Tibial nerve (tissue), 4 donors: ENCODE results near the gene CFAP45. TPM values are rescaled to one million over a fixed set of nuclear protein-coding genes. Genes with fewer than 3 reads are reported as not detected.

ENCODE experiments used
- DNase-seq, 2 donors: peaks; one replicate each; pipeline ENCODE4 v3.0.0-alpha.2; 2019; ENCODE audit warnings: low spot score in 2 of 2
- H3K27ac ChIP-seq, 4 donors: fragments of 200-600 bp; sonication (generic) in 3 of 4; one replicate each; pipeline ENCODE4 v1.5.1; 2017 to 2019; ENCODE audit warnings: mild to moderate bottlenecking in 1 of 4
- H3K27me3 ChIP-seq, 2 donors: fragments of 200-600 bp; sonication (generic) in 1 of 2; one replicate each; pipeline versions ENCODE4 v1.5.1 to v1.6.0; 2017 to 2019
- H3K36me3 ChIP-seq, 3 donors: fragments of 200-600 bp; sonication (generic); one replicate each; pipeline ENCODE4 v1.5.1; 2018 to 2019
- H3K4me1 ChIP-seq, 4 donors: fragments of 200-600 bp; sonication (generic) in 3 of 4; one replicate each; pipeline ENCODE4 v1.5.1; 2017 to 2019
- H3K4me3 ChIP-seq, 4 donors: fragments of 200-600 bp; sonication (generic) in 3 of 4; one replicate each; pipeline ENCODE4 v1.5.1; 2017 to 2019; ENCODE audit warnings: mild to moderate bottlenecking in 1 of 4, moderate library complexity in 1 of 4
- H3K9me3 ChIP-seq, 4 donors: fragments of 200-600 bp; sonication (generic) in 3 of 4; one replicate each; pipeline ENCODE4 v1.5.1; 2017 to 2019
- EP300 ChIP-seq, 2 donors: sonication (generic); formaldehyde crosslinking; IDR thresholded peaks; one replicate each; pipeline ENCODE4 v1.6.1; 2017; ENCODE audit warnings: antibody characterized with exemption in 2 of 2, mild to moderate bottlenecking in 1 of 2
- POLR2A ChIP-seq, 2 donors: fragments of 450-650 bp; IDR thresholded peaks; one replicate each; pipeline ENCODE4 v1.6.1; 2017; ENCODE audit warnings: antibody characterized with exemption in 2 of 2, mild to moderate bottlenecking in 2 of 2, moderate library complexity in 2 of 2
- WGBS, 2 donors: methylation state at CpG; one replicate each; pipeline ENCODE4 v1.1.5; 2018; 5-methylcytosine and 5-hydroxymethylcytosine counted together
- total RNA-seq, 4 donors: library from RNA; depleted of rRNA; stranded (reverse); fragments of >200 nt; gene quantifications; one replicate each; pipeline ENCODE4 v1.1.0, GENCODE V29; 2016
- TF ChIP-seq, protein P1 (sequence below), 5 experiments: fragments of 200-600 bp in 3 of 5; fragments of 450-650 bp in 2 of 5; sonication (generic) in 3 of 5; IDR thresholded peaks; one replicate each; pipeline ENCODE4 v1.5.1; 2016 to 2019; ENCODE audit warnings: antibody characterized with exemption in 5 of 5, mild to moderate bottlenecking in 3 of 5, moderate library complexity in 2 of 5

The CFAP45 gene
- total RNA-seq, 4 donors from 2014 or later: 0.39 to 0.66 (median 0.63) TPM; not detected in 1

DNA sequence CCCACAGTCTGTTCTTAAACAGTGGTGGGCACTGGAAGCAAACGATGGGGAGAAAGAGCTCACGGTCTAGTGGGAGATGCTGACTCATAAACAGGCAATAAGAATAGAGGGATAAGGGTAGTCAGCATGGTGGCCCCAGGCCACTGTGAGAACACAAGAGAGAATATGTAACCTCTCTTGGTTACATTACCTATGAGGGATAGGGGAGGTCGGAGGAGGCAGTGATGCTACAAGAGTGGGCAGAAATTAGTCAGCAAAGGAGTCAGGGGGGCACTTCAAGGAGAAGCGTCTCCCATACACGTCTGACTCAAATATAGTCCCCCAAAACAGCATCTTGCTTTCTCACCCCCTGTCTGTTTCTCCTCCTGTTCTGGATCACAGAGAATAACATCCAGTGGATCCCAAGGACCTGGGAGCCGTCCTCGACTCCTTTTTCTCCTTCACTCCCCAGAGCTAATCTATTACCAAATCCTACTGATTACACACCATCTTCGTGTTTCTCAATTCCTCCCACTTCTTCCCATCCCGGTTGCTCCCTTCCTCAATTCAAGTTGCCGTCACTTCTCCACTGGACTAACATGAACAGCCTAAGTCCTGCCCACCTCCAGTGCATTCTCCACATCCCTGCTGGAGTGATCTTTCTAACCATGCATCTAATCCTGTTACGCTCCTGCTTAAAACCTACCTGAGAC lies 71.2 kb downstream of the CFAP45 start:
- Histone ChIP-seq H3K9me3 (no peaks in the 10 kb centered on the region), H3K4me1 (peaks cover 0 to 6% (median 0%) of the 10 kb centered on the region in 4 donors), H3K27ac (no peak overlapping the region), H3K36me3 (no peaks in the 10 kb centered on the region), H3K27me3 (peaks cover 0 to 6% of the 10 kb centered on the region in 2 donors), H3K4me3 (no peak overlapping the region)
- WGBS, 2 donors: 76 to 81% methylated on average over 11 of the region's 11 CpGs
- no peak for TF ChIP-seq POLR2A (IDR thresholded peaks at IDR 0.05)
- DNase-seq: no peak

DNA sequence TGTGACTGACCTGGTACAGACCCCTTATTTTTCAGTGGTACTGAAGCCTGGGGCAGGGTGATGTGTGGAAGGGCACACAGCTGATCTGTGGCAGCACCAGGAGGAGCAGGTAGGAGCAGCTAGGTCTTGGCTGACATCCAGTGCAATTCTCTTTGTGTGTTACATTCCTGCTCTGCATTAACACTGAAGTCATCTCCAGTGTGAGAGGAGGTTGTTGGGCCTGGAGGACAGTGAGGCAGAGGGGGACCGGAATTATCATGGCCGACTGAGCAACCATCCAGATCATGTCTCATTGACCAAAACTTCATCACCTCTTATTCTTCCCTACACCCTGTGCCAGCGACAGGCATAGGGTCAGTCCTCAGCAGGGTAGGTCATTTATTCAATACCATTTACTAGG lies 71.8 kb downstream of the CFAP45 start:
- DNase-seq: no peak
- WGBS, 2 donors: 66 to 79% methylated on average over 3 of the region's 3 CpGs
- no peak overlapping the region for H3K4me3 ChIP-seq

DNA sequence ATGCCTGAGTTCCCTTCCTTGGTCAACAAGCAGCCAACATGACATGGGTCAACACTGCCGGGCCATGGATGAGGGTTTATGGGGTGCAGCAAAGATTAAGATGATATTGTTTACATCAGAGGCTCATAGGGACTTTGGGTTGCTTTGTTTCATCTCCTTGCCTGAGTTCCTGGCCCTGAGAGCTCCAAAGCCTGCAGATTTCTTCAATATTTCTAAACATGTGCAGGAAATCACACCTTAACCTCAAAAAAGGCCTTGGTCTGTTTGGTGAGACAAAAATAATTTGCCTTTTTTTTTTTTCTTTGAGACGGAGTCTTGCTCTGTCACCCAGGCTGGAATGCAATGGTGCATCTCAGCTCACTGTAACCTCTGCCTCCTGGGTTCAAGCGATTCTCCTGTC lies 72.4 kb downstream of the CFAP45 start:
- H3K4me1 ChIP-seq: peaks cover 0 to 6% (median 0%) of the 10 kb centered on the region in 4 donors
- H3K9me3 ChIP-seq: no peaks in the 10 kb centered on the region
- H3K4me3 ChIP-seq: peak overlapping the region in 1 of 4 donors; percentile 14
- no peak overlapping the region for H3K27ac ChIP-seq
- TF ChIP-seq EP300 (IDR thresholded peaks at IDR 0.05) (no peak), POLR2A (IDR thresholded peaks at IDR 0.05) (no peak)
- TF ChIP-seq, protein P1, sequence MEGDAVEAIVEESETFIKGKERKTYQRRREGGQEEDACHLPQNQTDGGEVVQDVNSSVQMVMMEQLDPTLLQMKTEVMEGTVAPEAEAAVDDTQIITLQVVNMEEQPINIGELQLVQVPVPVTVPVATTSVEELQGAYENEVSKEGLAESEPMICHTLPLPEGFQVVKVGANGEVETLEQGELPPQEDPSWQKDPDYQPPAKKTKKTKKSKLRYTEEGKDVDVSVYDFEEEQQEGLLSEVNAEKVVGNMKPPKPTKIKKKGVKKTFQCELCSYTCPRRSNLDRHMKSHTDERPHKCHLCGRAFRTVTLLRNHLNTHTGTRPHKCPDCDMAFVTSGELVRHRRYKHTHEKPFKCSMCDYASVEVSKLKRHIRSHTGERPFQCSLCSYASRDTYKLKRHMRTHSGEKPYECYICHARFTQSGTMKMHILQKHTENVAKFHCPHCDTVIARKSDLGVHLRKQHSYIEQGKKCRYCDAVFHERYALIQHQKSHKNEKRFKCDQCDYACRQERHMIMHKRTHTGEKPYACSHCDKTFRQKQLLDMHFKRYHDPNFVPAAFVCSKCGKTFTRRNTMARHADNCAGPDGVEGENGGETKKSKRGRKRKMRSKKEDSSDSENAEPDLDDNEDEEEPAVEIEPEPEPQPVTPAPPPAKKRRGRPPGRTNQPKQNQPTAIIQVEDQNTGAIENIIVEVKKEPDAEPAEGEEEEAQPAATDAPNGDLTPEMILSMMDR (IDR thresholded peaks at IDR 0.05): no peak
- H3K27me3 ChIP-seq: peaks cover 0 to 13% of the 10 kb centered on the region in 2 donors
- H3K36me3 ChIP-seq: no peaks in the 10 kb centered on the region
- DNase-seq: no peak
- 83 to 88% methylated on average over 3 of the region's 3 CpGs for WGBS, 2 donors

More for the DNA sequence above, 71.8 kb downstream of the CFAP45 start:
- Histone ChIP-seq H3K9me3 (no peaks in the 10 kb centered on the region), H3K27me3 (peaks cover 0 to 12% of the 10 kb centered on the region in 2 donors), H3K27ac (no peak overlapping the region), H3K4me1 (peaks cover 0 to 6% (median 0%) of the 10 kb centered on the region in 4 donors), H3K36me3 (no peaks in the 10 kb centered on the region)
- no peak for TF ChIP-seq EP300 (IDR thresholded peaks at IDR 0.05)
- no peak for TF ChIP-seq POLR2A (IDR thresholded peaks at IDR 0.05)
- TF ChIP-seq, protein P1 (IDR thresholded peaks at IDR 0.05): no peak

DNA sequence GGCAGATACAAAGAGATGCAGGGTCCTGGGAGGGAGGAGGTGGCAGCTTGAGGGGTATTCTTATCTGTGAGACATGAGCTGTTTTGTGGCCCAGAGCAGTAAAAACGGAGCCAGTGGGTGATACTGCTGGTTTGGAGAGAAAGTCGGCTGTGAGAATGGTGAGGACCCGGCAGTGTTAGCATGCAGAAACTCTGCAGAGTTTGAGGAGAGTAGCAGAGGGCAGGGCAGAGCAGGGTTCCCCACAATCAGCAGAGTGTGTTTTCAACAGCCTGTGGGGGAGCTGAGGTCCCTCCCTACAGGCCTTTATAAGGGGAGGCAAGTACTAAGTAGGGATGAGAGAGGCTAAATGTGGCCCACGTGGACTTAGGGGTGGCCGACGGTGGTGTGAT lies 72.9 kb downstream of the CFAP45 start:
- Histone ChIP-seq H3K27me3 (peaks cover 0 to 13% of the 10 kb centered on the region in 2 donors), H3K4me1 (peaks cover 0 to 6% (median 0%) of the 10 kb centered on the region in 4 donors), H3K4me3 (peak overlapping the region in 1 of 4 donors; percentile 14), H3K27ac (no peak overlapping the region), H3K9me3 (no peaks in the 10 kb centered on the region), H3K36me3 (no peaks in the 10 kb centered on the region)
- WGBS, 2 donors: 87 to 89% methylated on average over 6 of the region's 6 CpGs
- TF ChIP-seq POLR2A (IDR thresholded peaks at IDR 0.05): no peak
- TF ChIP-seq, protein P1 (IDR thresholded peaks at IDR 0.05): no peak
- TF ChIP-seq EP300 (IDR thresholded peaks at IDR 0.05): no peak
- no peak for DNase-seq

DNA sequence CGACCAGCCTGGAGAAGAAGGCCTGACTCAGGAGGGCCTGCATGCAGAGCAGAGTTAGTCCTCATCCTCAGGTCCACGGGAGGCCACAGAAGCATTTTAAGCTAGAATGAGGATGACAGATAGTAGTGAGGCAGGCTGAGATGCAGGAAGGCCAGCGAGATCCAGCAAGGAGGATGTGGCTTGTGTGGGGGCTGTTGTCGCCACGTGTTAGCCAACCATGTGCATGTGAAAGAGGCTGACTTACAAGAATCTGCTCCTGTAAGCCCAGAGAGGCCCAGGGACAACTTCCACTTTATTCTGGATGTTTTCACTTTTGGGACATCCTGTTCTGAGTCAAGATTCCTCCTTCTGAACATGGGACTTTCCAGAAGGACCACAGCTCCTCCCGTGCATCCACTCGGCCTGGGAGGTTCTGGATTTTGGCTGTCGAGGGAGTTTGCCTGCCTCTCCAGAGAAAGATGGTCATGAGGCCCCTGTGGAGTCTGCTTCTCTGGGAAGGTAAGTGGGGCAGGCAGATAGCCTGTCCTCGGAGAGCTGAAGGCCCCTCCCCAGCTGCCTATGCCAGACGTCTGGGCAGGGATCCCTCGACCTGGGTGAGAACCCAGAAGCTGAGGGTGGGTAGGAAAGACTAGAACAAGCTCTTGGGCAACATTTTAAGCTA lies 73.4 kb downstream of the CFAP45 start, which contains the start of gene SLAMF8:
TSS of gene SLAMF8 (plus strand) at position 433 of the 661 bp plus-strand sequence. CDS start at position 459, 26 bp downstream.
- no peak within 1 kb of the TSS for H3K27ac ChIP-seq
- H3K4me1 ChIP-seq: peaks cover 0 to 6% (median 0%) of the 10 kb centered on the region in 4 donors
- TF ChIP-seq EP300 (IDR thresholded peaks at IDR 0.05): peak in 1 of 2 donors; percentile 53
- TF ChIP-seq, protein P1 (IDR thresholded peaks at IDR 0.05): no peak
- peaks cover 0 to 13% of the 10 kb centered on the region in 2 donors for H3K27me3 ChIP-seq
- H3K4me3 ChIP-seq: peak within 1 kb of the TSS in 1 of 4 donors; percentile 14
- no peaks in the 10 kb centered on the region for H3K36me3 ChIP-seq
- 71 to 80% methylated on average over 11 of the region's 11 CpGs for WGBS, 2 donors
- DNase-seq: peak in 1 of 2 donors; percentile 44
- no peaks in the 10 kb centered on the region for H3K9me3 ChIP-seq
